Naive thymus-derived CD8-positive, alpha-beta T cell (primary cell): ENCODE data around the gene ANXA10. TPM values are rescaled to one million over a fixed set of nuclear protein-coding genes. Genes with fewer than 3 reads are reported as not detected.
"Not testable (repeated sequence)": the region's sequence is repeated elsewhere in the genome, so short reads cannot be mapped to it uniquely, and the experiment has no call there.

ENCODE experiments used
- ATAC-seq, 2 donors: fragments of 150-1000 bp; cut with Tn5 transposase in 1 of 2; sonication (Bioruptor Pico), chemical (Tn5 transposase) in 1 of 2; 1 replicate in 1 of 2; 2 replicates in 1 of 2; pipeline ENCODE4 v1.10.0; 2021; ENCODE audit warnings: mild to moderate bottlenecking in 2 of 2, moderate library complexity in 2 of 2
- POLR2A ChIA-PET: fragments of 350-600 bp; sonication (Branson Sonifier 250); formaldehyde crosslinking; loops from one replicate; lab custom pipeline; 2021; ENCODE audit warnings: antibody characterized with exemption; lab: Charles Lee
- DNase-seq, 10 donors: peaks; one replicate each; pipeline versions ENCODE4 v3.0.0 to v3.0.0-alpha.2; 2020 to 2022
- H3K27ac Mint-ChIP-seq, 10 donors: one replicate each; pipeline ENCODE4 v1.8.0; 2020 to 2022; ENCODE audit warnings: mild to moderate bottlenecking in 10 of 10, mixed read lengths in 10 of 10, moderate library complexity in 4 of 10, inconsistent platforms in 1 of 10
- H3K27me3 Mint-ChIP-seq, 5 donors: one replicate each; pipeline ENCODE4 v1.8.0; 2021 to 2022; ENCODE audit warnings: mixed read lengths in 5 of 5
- H3K36me3 Mint-ChIP-seq, 3 donors: one replicate each; pipeline ENCODE4 v1.8.0; 2020 to 2022; ENCODE audit warnings: mixed read lengths in 3 of 3, mild to moderate bottlenecking in 2 of 3, inconsistent platforms in 1 of 3
- H3K4me1 Mint-ChIP-seq, 4 donors: one replicate each; pipeline ENCODE4 v1.8.0; 2021 to 2022; ENCODE audit warnings: mixed read lengths in 4 of 4
- H3K4me3 Mint-ChIP-seq, 10 donors: one replicate each; pipeline ENCODE4 v1.8.0; 2020 to 2022; ENCODE audit warnings: mild to moderate bottlenecking in 10 of 10, mixed read lengths in 10 of 10, moderate library complexity in 6 of 10, inconsistent platforms in 1 of 10
- H3K9me3 Mint-ChIP-seq, 9 donors: one replicate each; pipeline ENCODE4 v1.8.0; 2020 to 2022; ENCODE audit warnings: mixed read lengths in 9 of 9, mild to moderate bottlenecking in 3 of 9, inconsistent platforms in 1 of 9, moderate library complexity in 1 of 9
- polyA plus RNA-seq, 3 donors: library from polyadenylated mRNA; unstranded; fragments of 300-500 nt; fragmentation: Illumina TruSeq; gene quantifications; one replicate each; pipeline ENCODE4 v1.2.3, GENCODE V29; 2021
- total RNA-seq, 8 experiments: library from RNA in 2 of 8; stranded (reverse) in 2 of 8; gene quantifications; one replicate each; pipeline ENCODE4 v1.2.3 and lab custom pipeline; 2021 to 2026

ANXA10 gene
- total and polyA plus RNA-seq, 5 experiments from 2014 or later = not detected

- Mint-ChIP-seq H3K27me3 (peaks cover 1 to 17% (median 6%) of the 10 kb centered on the region in 5 donors), H3K36me3 (no peaks in the 10 kb centered on the region), H3K4me1 (no peaks in the 10 kb centered on the region), H3K4me3 (no peak overlapping the region), H3K27ac (no peak overlapping the region), H3K9me3 (no peaks in the 10 kb centered on the region)
- ATAC-seq (no peak), DNase-seq (no peak)
- POLR2A ChIA-PET = no interaction called here
Measured at GRCh38 chr4:168124008-168124641, 31.8 kb downstream of the ANXA10 start.

GRCh38 chr4:168126952-168127351, 34.6 kb downstream of the ANXA10 start:
- Mint-ChIP-seq H3K27me3 (peaks cover 1 to 24% (median 9%) of the 10 kb centered on the region in 5 donors), H3K4me3 (no peak overlapping the region), H3K27ac (no peak overlapping the region), H3K36me3 (no peaks in the 10 kb centered on the region), H3K4me1 (no peaks in the 10 kb centered on the region), H3K9me3 (peaks cover 0 to 3% (median 0%) of the 10 kb centered on the region in 9 donors)
- DNase-seq (no peak), ATAC-seq (no peak)
- POLR2A ChIA-PET = no interaction called here

GRCh38 chr4:168128601-168129000, 36.3 kb downstream of the ANXA10 start:
- no peak for ATAC-seq
- no peak for DNase-seq
- peak overlapping the region in 1 of 10 donors; percentile 1 for H3K27ac Mint-ChIP-seq
- H3K36me3 Mint-ChIP-seq = no peaks in the 10 kb centered on the region
- no peak overlapping the region for H3K4me3 Mint-ChIP-seq
- POLR2A ChIA-PET = no interaction called here
- no peaks in the 10 kb centered on the region for H3K4me1 Mint-ChIP-seq
- H3K27me3 Mint-ChIP-seq = peaks cover 0 to 22% (median 9%) of the 10 kb centered on the region in 5 donors
- H3K9me3 Mint-ChIP-seq = peaks cover 0 to 3% (median 0%) of the 10 kb centered on the region in 9 donors

- DNase-seq (no peak), ATAC-seq (no peak)
- H3K27me3 Mint-ChIP-seq = peaks cover 0 to 17% (median 9%) of the 10 kb centered on the region in 5 donors
- POLR2A ChIA-PET = no interaction called here
- H3K4me1 Mint-ChIP-seq = no peaks in the 10 kb centered on the region
- H3K27ac Mint-ChIP-seq = no peak overlapping the region
- H3K9me3 Mint-ChIP-seq = peaks cover 0 to 3% (median 0%) of the 10 kb centered on the region in 9 donors
- H3K36me3 Mint-ChIP-seq = no peaks in the 10 kb centered on the region
- no peak overlapping the region for H3K4me3 Mint-ChIP-seq
Measured at GRCh38 chr4:168129046-168129772, 36.9 kb downstream of the ANXA10 start.

GRCh38 chr4:168129802-168130201, 37.5 kb downstream of the ANXA10 start:
- peaks cover 0 to 19% (median 9%) of the 10 kb centered on the region in 5 donors for H3K27me3 Mint-ChIP-seq
- H3K9me3 Mint-ChIP-seq = peaks cover 0 to 3% (median 0%) of the 10 kb centered on the region in 9 donors
- H3K4me3 Mint-ChIP-seq = no peak overlapping the region
- no peaks in the 10 kb centered on the region for H3K36me3 Mint-ChIP-seq
- ATAC-seq (no peak), DNase-seq (no peak)
- H3K27ac Mint-ChIP-seq = no peak overlapping the region
- no peaks in the 10 kb centered on the region for H3K4me1 Mint-ChIP-seq
- POLR2A ChIA-PET = no interaction called here

GRCh38 chr4:168131196-168131595, 38.9 kb downstream of the ANXA10 start:
- Mint-ChIP-seq H3K27ac (no peak overlapping the region), H3K36me3 (no peaks in the 10 kb centered on the region), H3K4me3 (no peak overlapping the region), H3K4me1 (no peaks in the 10 kb centered on the region), H3K9me3 (peaks cover 0 to 3% (median 0%) of the 10 kb centered on the region in 9 donors), H3K27me3 (peaks cover 0 to 22% (median 9%) of the 10 kb centered on the region in 5 donors)
- POLR2A ChIA-PET = no interaction called here
- DNase-seq (no peak), ATAC-seq (no peak)

GRCh38 chr4:168134651-168135050, 42.3 kb downstream of the ANXA10 start:
- no peaks in the 10 kb centered on the region for H3K36me3 Mint-ChIP-seq
- ATAC-seq = no peak
- H3K4me3 Mint-ChIP-seq = no peak overlapping the region
- H3K27ac Mint-ChIP-seq = no peak overlapping the region
- H3K27me3 Mint-ChIP-seq = peaks cover 0 to 22% (median 9%) of the 10 kb centered on the region in 5 donors
- H3K4me1 Mint-ChIP-seq = no peaks in the 10 kb centered on the region
- DNase-seq = no peak
- POLR2A ChIA-PET = no interaction called here
- peaks cover 0 to 3% (median 0%) of the 10 kb centered on the region in 9 donors for H3K9me3 Mint-ChIP-seq

GRCh38 chr4:168135860-168136259, 43.5 kb downstream of the ANXA10 start:
- H3K9me3 Mint-ChIP-seq, H3K27ac Mint-ChIP-seq, ATAC-seq, H3K36me3 Mint-ChIP-seq, H3K4me3 Mint-ChIP-seq, POLR2A ChIA-PET, DNase-seq, H3K4me1 Mint-ChIP-seq: not testable (repeated sequence)
- H3K27me3 Mint-ChIP-seq = peaks cover 0 to 19% (median 6%) of the 10 kb centered on the region in 5 donors

GRCh38 chr4:168137695-168138094, 45.4 kb downstream of the ANXA10 start:
- not testable (repeated sequence) for H3K4me1 Mint-ChIP-seq, H3K27ac Mint-ChIP-seq, DNase-seq

GRCh38 chr4:168138143-168138542, 45.8 kb downstream of the ANXA10 start:
- DNase-seq = no peak
- H3K27me3 Mint-ChIP-seq = peaks cover 3 to 24% (median 7%) of the 10 kb centered on the region in 5 donors
- no peaks in the 10 kb centered on the region for H3K36me3 Mint-ChIP-seq
- ATAC-seq = no peak
- H3K4me1 Mint-ChIP-seq = no peaks in the 10 kb centered on the region
- no peak overlapping the region for H3K27ac Mint-ChIP-seq
- POLR2A ChIA-PET = no interaction called here
- H3K9me3 Mint-ChIP-seq = peaks cover 0 to 3% (median 0%) of the 10 kb centered on the region in 9 donors
- H3K4me3 Mint-ChIP-seq = no peak overlapping the region

More at GRCh38 chr4:168137695-168138094, 45.4 kb downstream of the ANXA10 start:
- POLR2A ChIA-PET, H3K9me3 Mint-ChIP-seq, H3K4me3 Mint-ChIP-seq, H3K36me3 Mint-ChIP-seq, ATAC-seq: not testable (repeated sequence)
- peaks cover 3 to 24% (median 7%) of the 10 kb centered on the region in 5 donors for H3K27me3 Mint-ChIP-seq

- H3K27ac Mint-ChIP-seq = no peak overlapping the region
- no peak for DNase-seq
- H3K36me3 Mint-ChIP-seq = no peaks in the 10 kb centered on the region
- no peaks in the 10 kb centered on the region for H3K4me1 Mint-ChIP-seq
- peaks cover 0 to 3% (median 0%) of the 10 kb centered on the region in 9 donors for H3K9me3 Mint-ChIP-seq
- POLR2A ChIA-PET = no interaction called here
- peaks cover 3 to 24% (median 7%) of the 10 kb centered on the region in 5 donors for H3K27me3 Mint-ChIP-seq
- ATAC-seq = no peak
- H3K4me3 Mint-ChIP-seq = no peak overlapping the region
Measured at GRCh38 chr4:168139336-168139735, 47.0 kb downstream of the ANXA10 start.

- Mint-ChIP-seq H3K9me3 (peaks cover 0 to 3% (median 0%) of the 10 kb centered on the region in 9 donors), H3K4me1 (no peaks in the 10 kb centered on the region), H3K4me3 (no peak overlapping the region), H3K27ac (no peak overlapping the region), H3K36me3 (no peaks in the 10 kb centered on the region), H3K27me3 (peaks cover 3 to 22% (median 7%) of the 10 kb centered on the region in 5 donors)
- DNase-seq = no peak
- no peak for ATAC-seq
- POLR2A ChIA-PET = no interaction called here
Measured at GRCh38 chr4:168141733-168142132, 49.4 kb downstream of the ANXA10 start.

- Mint-ChIP-seq H3K9me3 (no peaks in the 10 kb centered on the region), H3K36me3 (no peaks in the 10 kb centered on the region), H3K27me3 (peaks cover 2 to 22% (median 5%) of the 10 kb centered on the region in 5 donors), H3K4me1 (no peaks in the 10 kb centered on the region), H3K27ac (no peak overlapping the region), H3K4me3 (no peak overlapping the region)
- no peak for DNase-seq
- ATAC-seq = no peak
- POLR2A ChIA-PET = no interaction called here
Measured at GRCh38 chr4:168143601-168144000, 51.3 kb downstream of the ANXA10 start.
